CD4-positive, alpha-beta memory T cell (primary cell): Measurements from ENCODE around the gene FEZ2. TPM values are rescaled to one million over a fixed set of nuclear protein-coding genes. Genes with fewer than 3 reads are reported as not detected.

Experiments
- CTCF ChIA-PET: fragments of 350-600 bp; sonication (Branson Sonifier 250); formaldehyde crosslinking; loops from one replicate; lab custom pipeline; 2021; ENCODE audit warnings: inconsistent platforms; ENCODE audit not compliant: partially characterized antibody; lab: Charles Lee
- POLR2A ChIA-PET: fragments of 350-600 bp; sonication (Branson Sonifier 250); formaldehyde crosslinking; loops from one replicate; lab custom pipeline; 2021; ENCODE audit not compliant: partially characterized antibody; lab: Charles Lee
- DNase-seq, 5 donors: peaks; one replicate each; pipeline versions ENCODE4 v3.0.0 to v3.0.0-alpha.2; 2020 to 2022; ENCODE audit warnings: mixed read lengths in 1 of 5
- H3K27ac ChIP-seq: one replicate; pipeline ENCODE4 v1.7.0; 2013; ENCODE audit warnings: low read depth, low read length
- H3K27me3 ChIP-seq: 2 replicates; pipeline ENCODE4 v1.7.0; 2013; ENCODE audit warnings: mild to moderate bottlenecking, low read length, moderate library complexity; ENCODE audit not compliant: insufficient read depth
- H3K36me3 ChIP-seq: 2 replicates; pipeline ENCODE4 v1.7.0; 2013; ENCODE audit warnings: mild to moderate bottlenecking, low read length, moderate library complexity; ENCODE audit not compliant: insufficient read depth
- H3K4me1 ChIP-seq: 2 replicates; pipeline ENCODE4 v1.7.0; 2013; ENCODE audit warnings: mild to moderate bottlenecking, low read length, moderate library complexity; ENCODE audit not compliant: insufficient read depth
- H3K4me3 ChIP-seq, 2 donors: one replicate each; pipeline ENCODE4 v1.7.0; 2013; ENCODE audit warnings: low read length in 2 of 2, mild to moderate bottlenecking in 1 of 2
- H3K9me3 ChIP-seq, 2 donors: one replicate each; pipeline ENCODE4 v1.7.0; 2013; ENCODE audit warnings: low read length in 2 of 2, control low read depth in 1 of 2; ENCODE audit not compliant: control insufficient read depth in 1 of 2
- H3K27ac Mint-ChIP-seq, 7 donors: one replicate each; pipeline ENCODE4 v1.8.0; 2020 to 2021; ENCODE audit warnings: mixed read lengths in 7 of 7, mild to moderate bottlenecking in 6 of 7, inconsistent platforms in 3 of 7, moderate library complexity in 3 of 7
- H3K27me3 Mint-ChIP-seq, 2 donors: one replicate each; pipeline ENCODE4 v1.8.0; 2020 to 2021; ENCODE audit warnings: mixed read lengths in 2 of 2
- H3K36me3 Mint-ChIP-seq, 2 donors: one replicate each; pipeline ENCODE4 v1.8.0; 2020 to 2021; ENCODE audit warnings: mixed read lengths in 2 of 2, inconsistent platforms in 1 of 2, mild to moderate bottlenecking in 1 of 2
- H3K4me1 Mint-ChIP-seq, 4 donors: one replicate each; pipeline ENCODE4 v1.8.0; 2020 to 2021; ENCODE audit warnings: mixed read lengths in 4 of 4, mild to moderate bottlenecking in 1 of 4
- H3K4me3 Mint-ChIP-seq, 8 donors: one replicate each; pipeline ENCODE4 v1.8.0; 2020 to 2021; ENCODE audit warnings: mixed read lengths in 8 of 8, mild to moderate bottlenecking in 7 of 8, moderate library complexity in 6 of 8, inconsistent platforms in 3 of 8
- H3K9me3 Mint-ChIP-seq, 8 donors: one replicate each; pipeline ENCODE4 v1.8.0; 2020 to 2021; ENCODE audit warnings: mixed read lengths in 8 of 8, mild to moderate bottlenecking in 5 of 8, inconsistent platforms in 3 of 8, moderate library complexity in 1 of 8
- intact Hi-C: fragments of 100-400 bp; cut with micrococcal nuclease; formaldehyde crosslinking; loops from one replicate; pipeline ENCODE4 v1.15.1; 2023
- polyA plus RNA-seq, 2 donors: library from polyadenylated mRNA; unstranded; fragments of 300-500 nt; fragmentation: Illumina TruSeq; gene quantifications; one replicate each; pipeline ENCODE4 v1.2.3, GENCODE V29; 2021
- total RNA-seq, 2 experiments: library from RNA; stranded (reverse); gene quantifications; one replicate each; pipeline ENCODE4 v1.2.3, GENCODE V29; 2021

FEZ2 gene
- total and polyA plus RNA-seq, 4 experiments from 2014 or later: 1.6 to 14.7 (median 7.7) TPM

GRCh38 chr2:36516136-36516870 lies 81.7 kb downstream of the FEZ2 start:
- H3K27me3 Mint-ChIP-seq: no peaks in the 10 kb centered on the region
- intact Hi-C loops: no loop called here
- no peaks in the 10 kb centered on the region for H3K4me1 ChIP-seq
- CTCF ChIA-PET: no interaction called here
- no peaks in the 10 kb centered on the region for H3K9me3 ChIP-seq
- H3K27ac Mint-ChIP-seq: no peak overlapping the region
- H3K36me3 ChIP-seq: peaks cover 3% of the 10 kb centered on the region
- no peak overlapping the region for H3K27ac ChIP-seq
- H3K36me3 Mint-ChIP-seq: peaks cover 30 to 32% of the 10 kb centered on the region in 2 donors
- no peak overlapping the region for H3K4me3 Mint-ChIP-seq
- DNase-seq: no peak
- no peak overlapping the region for H3K4me3 ChIP-seq
- H3K9me3 Mint-ChIP-seq: no peaks in the 10 kb centered on the region
- POLR2A ChIA-PET: no interaction called here
- no peaks in the 10 kb centered on the region for H3K27me3 ChIP-seq
- no peaks in the 10 kb centered on the region for H3K4me1 Mint-ChIP-seq

GRCh38 chr2:36515538-36515937 lies 82.4 kb downstream of the FEZ2 start:
- intact Hi-C loops: no loop called here
- CTCF ChIA-PET: no interaction called here

GRCh38 chr2:36513661-36514060 lies 84.3 kb downstream of the FEZ2 start:
- H3K36me3 Mint-ChIP-seq: peaks cover 16% of the 10 kb centered on the region in 2 donors
- intact Hi-C loops: no loop called here
- Histone ChIP-seq H3K4me3 (no peak overlapping the region), H3K27me3 (no peaks in the 10 kb centered on the region), H3K27ac (no peak overlapping the region), H3K9me3 (no peaks in the 10 kb centered on the region), H3K4me1 (no peaks in the 10 kb centered on the region), H3K36me3 (peaks cover 2% of the 10 kb centered on the region)
- H3K27ac Mint-ChIP-seq: no peak overlapping the region
- no peak overlapping the region for H3K4me3 Mint-ChIP-seq
- H3K9me3 Mint-ChIP-seq: no peaks in the 10 kb centered on the region
- no peaks in the 10 kb centered on the region for H3K27me3 Mint-ChIP-seq
- POLR2A ChIA-PET: no interaction called here
- H3K4me1 Mint-ChIP-seq: no peaks in the 10 kb centered on the region
- CTCF ChIA-PET: no interaction called here
- DNase-seq: no peak

More at GRCh38 chr2:36515538-36515937, 82.4 kb downstream of the FEZ2 start:
- H3K4me3 ChIP-seq: no peak overlapping the region
- Mint-ChIP-seq H3K27ac (no peak overlapping the region), H3K36me3 (peaks cover 27 to 29% of the 10 kb centered on the region in 2 donors), H3K4me1 (no peaks in the 10 kb centered on the region), H3K9me3 (no peaks in the 10 kb centered on the region), H3K4me3 (no peak overlapping the region), H3K27me3 (no peaks in the 10 kb centered on the region)
- H3K36me3 ChIP-seq: peaks cover 3% of the 10 kb centered on the region
- POLR2A ChIA-PET: no interaction called here
- no peak overlapping the region for H3K27ac ChIP-seq
- DNase-seq: no peak
- no peaks in the 10 kb centered on the region for H3K27me3 ChIP-seq
- no peaks in the 10 kb centered on the region for H3K9me3 ChIP-seq
- H3K4me1 ChIP-seq: no peaks in the 10 kb centered on the region

- CTCF ChIA-PET: no interaction called here
- POLR2A ChIA-PET: no interaction called here
- intact Hi-C loops: no loop called here
These were observed 85.3 kb downstream of the FEZ2 start for GRCh38 chr2:36512705-36513104.

DNA sequence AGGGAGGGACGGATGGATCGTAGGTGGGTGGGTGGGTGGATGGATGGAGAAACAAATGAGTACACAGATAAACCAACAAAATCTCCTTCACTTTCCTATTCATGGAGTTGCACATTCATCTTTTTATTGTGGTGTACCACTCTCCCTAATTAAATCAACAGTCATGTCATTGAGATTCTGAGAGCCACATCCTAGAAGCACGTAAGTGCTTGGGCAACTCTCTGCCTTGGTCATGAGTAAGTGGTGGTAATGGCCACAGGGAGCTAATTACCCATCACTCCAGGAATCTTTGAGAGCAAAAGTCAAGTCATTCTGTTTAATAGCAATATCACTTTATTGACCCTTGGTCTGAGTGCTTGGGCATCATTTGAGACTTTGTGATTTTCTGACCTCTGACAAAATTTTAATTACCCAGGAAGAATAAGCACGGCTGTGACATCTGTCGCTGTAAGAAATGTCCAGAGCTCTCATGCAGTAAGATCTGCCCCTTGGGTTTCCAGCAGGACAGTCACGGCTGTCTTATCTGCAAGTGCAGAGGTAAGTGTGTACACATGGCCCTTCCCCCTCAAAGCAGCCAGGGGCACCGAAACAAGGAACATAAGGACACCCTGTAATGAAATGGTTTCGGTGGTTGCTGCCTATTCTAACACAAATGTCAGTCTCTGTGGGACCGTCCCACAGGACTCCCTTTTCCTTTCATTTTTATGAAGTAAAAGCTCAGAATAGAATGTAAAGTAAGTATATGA lies 85.9 kb downstream of the FEZ2 start:
- no peak overlapping the region for H3K4me3 ChIP-seq
- H3K27ac Mint-ChIP-seq: no peak overlapping the region
- DNase-seq: no peak
- no peaks in the 10 kb centered on the region for H3K9me3 ChIP-seq
- H3K27ac ChIP-seq: no peak overlapping the region
- no peak overlapping the region for H3K4me3 Mint-ChIP-seq
- H3K36me3 ChIP-seq: no peaks in the 10 kb centered on the region
- H3K27me3 Mint-ChIP-seq: no peaks in the 10 kb centered on the region
- H3K9me3 Mint-ChIP-seq: no peaks in the 10 kb centered on the region
- peaks cover 10 to 16% of the 10 kb centered on the region in 2 donors for H3K36me3 Mint-ChIP-seq
- POLR2A ChIA-PET: no interaction called here
- CTCF ChIA-PET: no interaction called here
- intact Hi-C loops: no loop called here
- no peaks in the 10 kb centered on the region for H3K27me3 ChIP-seq
- no peaks in the 10 kb centered on the region for H3K4me1 ChIP-seq
- H3K4me1 Mint-ChIP-seq: no peaks in the 10 kb centered on the region

More at GRCh38 chr2:36512705-36513104, 85.3 kb downstream of the FEZ2 start:
- no peaks in the 10 kb centered on the region for H3K27me3 Mint-ChIP-seq
- H3K36me3 Mint-ChIP-seq: peaks cover 14 to 16% of the 10 kb centered on the region in 2 donors
- H3K4me1 Mint-ChIP-seq: no peaks in the 10 kb centered on the region
- H3K27ac Mint-ChIP-seq: no peak overlapping the region
- no peaks in the 10 kb centered on the region for H3K9me3 ChIP-seq
- no peaks in the 10 kb centered on the region for H3K36me3 ChIP-seq
- no peaks in the 10 kb centered on the region for H3K9me3 Mint-ChIP-seq
- H3K4me1 ChIP-seq: no peaks in the 10 kb centered on the region
- no peak overlapping the region for H3K4me3 ChIP-seq
- no peak for DNase-seq
- no peak overlapping the region for H3K4me3 Mint-ChIP-seq
- no peaks in the 10 kb centered on the region for H3K27me3 ChIP-seq
- no peak overlapping the region for H3K27ac ChIP-seq

DNA sequence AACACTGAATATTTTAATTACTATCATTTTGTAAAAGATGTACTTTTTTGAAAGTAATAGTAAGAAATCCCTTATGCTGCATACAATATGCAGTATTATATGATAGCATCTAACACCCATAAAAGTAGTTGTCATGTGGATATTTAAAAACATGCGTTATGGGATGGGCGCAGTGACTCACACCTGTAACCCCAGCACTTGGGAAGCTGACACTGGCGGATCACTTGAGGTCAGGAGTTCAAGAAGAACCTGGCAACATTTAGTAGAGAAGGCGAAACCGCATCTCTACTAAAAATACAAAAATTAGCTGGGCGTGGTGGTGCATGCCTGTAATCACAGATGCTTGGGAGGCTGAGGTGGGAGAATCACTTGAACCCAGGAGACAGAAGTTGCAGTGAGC lies 88.9 kb downstream of the FEZ2 start:
- Histone ChIP-seq H3K27me3 (no peaks in the 10 kb centered on the region), H3K4me1 (no peaks in the 10 kb centered on the region), H3K9me3 (no peaks in the 10 kb centered on the region), H3K27ac (no peak overlapping the region), H3K4me3 (no peak overlapping the region), H3K36me3 (no peaks in the 10 kb centered on the region)
- Mint-ChIP-seq H3K4me3 (no peak overlapping the region), H3K9me3 (no peaks in the 10 kb centered on the region), H3K4me1 (no peaks in the 10 kb centered on the region), H3K27me3 (no peaks in the 10 kb centered on the region), H3K36me3 (peaks cover 7 to 8% of the 10 kb centered on the region in 2 donors), H3K27ac (no peak overlapping the region)
- no peak for DNase-seq
- intact Hi-C loops: no loop called here
- POLR2A ChIA-PET: no interaction called here
- CTCF ChIA-PET: no interaction called here

GRCh38 chr2:36507408-36507812 lies 90.6 kb downstream of the FEZ2 start:
- CTCF ChIA-PET: interaction anchor here (1.2 to 1.5 kb wide), 5 partner anchors 9 to 157 kb away, joined by 3 to 5 read pairs (median 3); no protein-coding TSS in a partner anchor
- POLR2A ChIA-PET: no interaction called here
- intact Hi-C loops: loop anchor here (1.0 kb wide), 1 partner anchor 155 kb away; no protein-coding TSS in a partner anchor
- no peaks in the 10 kb centered on the region for H3K9me3 ChIP-seq
- H3K4me3 ChIP-seq: no peak overlapping the region
- H3K27me3 Mint-ChIP-seq: no peaks in the 10 kb centered on the region
- DNase-seq: peak in 3 of 5 donors; percentile 9 to 24 (median 17)
- no peak overlapping the region for H3K27ac Mint-ChIP-seq
- H3K4me1 Mint-ChIP-seq: no peaks in the 10 kb centered on the region
- no peak overlapping the region for H3K27ac ChIP-seq
- no peak overlapping the region for H3K4me3 Mint-ChIP-seq
- H3K36me3 ChIP-seq: no peaks in the 10 kb centered on the region
- H3K4me1 ChIP-seq: no peaks in the 10 kb centered on the region
- H3K27me3 ChIP-seq: no peaks in the 10 kb centered on the region
- H3K36me3 Mint-ChIP-seq: no peaks in the 10 kb centered on the region
- no peaks in the 10 kb centered on the region for H3K9me3 Mint-ChIP-seq
